HG02870 (cell line): ENCODE data around the gene EXOC6.
A peak's percentile ranks its signal among the peaks of the same experiment; 100 is the strongest.

Experiments
- ATAC-seq: cut with Tn5 transposase; IDR thresholded peaks from one replicate; pipeline ENCODE4 v1.9.1; 2021; ENCODE audit warnings: mild to moderate bottlenecking, moderate library complexity; ENCODE audit not compliant: unreplicated experiment

The EXOC6 gene, protein sequence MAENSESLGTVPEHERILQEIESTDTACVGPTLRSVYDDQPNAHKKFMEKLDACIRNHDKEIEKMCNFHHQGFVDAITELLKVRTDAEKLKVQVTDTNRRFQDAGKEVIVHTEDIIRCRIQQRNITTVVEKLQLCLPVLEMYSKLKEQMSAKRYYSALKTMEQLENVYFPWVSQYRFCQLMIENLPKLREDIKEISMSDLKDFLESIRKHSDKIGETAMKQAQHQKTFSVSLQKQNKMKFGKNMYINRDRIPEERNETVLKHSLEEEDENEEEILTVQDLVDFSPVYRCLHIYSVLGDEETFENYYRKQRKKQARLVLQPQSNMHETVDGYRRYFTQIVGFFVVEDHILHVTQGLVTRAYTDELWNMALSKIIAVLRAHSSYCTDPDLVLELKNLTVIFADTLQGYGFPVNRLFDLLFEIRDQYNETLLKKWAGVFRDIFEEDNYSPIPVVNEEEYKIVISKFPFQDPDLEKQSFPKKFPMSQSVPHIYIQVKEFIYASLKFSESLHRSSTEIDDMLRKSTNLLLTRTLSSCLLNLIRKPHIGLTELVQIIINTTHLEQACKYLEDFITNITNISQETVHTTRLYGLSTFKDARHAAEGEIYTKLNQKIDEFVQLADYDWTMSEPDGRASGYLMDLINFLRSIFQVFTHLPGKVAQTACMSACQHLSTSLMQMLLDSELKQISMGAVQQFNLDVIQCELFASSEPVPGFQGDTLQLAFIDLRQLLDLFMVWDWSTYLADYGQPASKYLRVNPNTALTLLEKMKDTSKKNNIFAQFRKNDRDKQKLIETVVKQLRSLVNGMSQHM

GRCh38 chr10:92848441-92849233, at the start of gene EXOC6:
EXOC6 (plus strand) TSS chr10:92848520; CDS start chr10:92848534, 14 bp downstream.
- ATAC-seq = peak; percentile 72

DNA sequence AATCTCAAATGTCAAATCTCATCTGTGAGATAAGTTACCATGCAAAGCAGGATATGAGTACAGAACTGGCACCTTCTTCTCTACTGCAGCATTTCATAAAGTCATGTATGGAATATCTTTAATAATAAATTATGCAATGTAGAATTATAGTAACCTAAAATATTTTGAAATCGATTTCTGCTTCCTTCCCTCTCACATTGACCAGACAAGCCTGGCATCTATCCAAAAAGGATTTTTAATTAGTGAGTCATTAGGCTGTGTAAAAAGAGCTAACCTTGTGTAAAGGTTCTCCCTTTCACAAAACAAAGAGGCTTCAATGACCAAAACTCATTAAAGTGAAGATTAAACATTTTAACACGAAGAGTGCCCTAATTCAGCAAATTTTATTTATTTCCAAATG, 48.8 kb upstream of the EXOC6 start:
- no peak for ATAC-seq

DNA sequence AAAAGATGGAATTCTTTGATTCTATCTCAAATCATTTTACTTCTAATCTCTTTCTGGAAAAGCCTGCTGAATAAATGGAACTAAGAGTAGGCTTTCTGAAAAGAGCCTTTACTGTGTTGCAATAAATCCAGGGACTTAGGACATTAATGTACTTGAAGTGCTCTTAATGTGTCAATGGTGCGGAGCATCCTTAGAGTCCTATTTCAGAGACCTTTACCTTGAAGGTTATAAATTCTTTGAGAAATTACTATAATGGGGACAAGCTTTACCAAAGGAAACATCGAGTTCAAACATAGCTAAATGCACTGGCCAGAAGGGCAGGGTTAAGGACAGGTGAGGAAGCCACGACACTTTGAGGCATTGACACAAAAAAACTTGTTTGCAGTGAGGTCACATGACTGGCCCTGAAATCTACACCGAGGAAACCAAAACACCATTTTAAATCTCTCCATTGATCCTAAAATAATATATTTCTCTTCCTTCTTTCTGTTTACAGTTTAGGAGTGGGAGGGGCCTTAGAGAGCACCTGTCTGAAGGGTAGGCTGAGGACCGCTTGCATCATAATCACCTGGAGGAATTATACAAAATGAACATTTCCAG, 48.1 kb upstream of the EXOC6 start:
- ATAC-seq = no peak

- ATAC-seq = no peak
These were observed 46.1 kb upstream of the EXOC6 start for GRCh38 chr10:92801978-92802872.

- no peak for ATAC-seq
These were observed 38.5 kb upstream of the EXOC6 start for GRCh38 chr10:92809840-92810239.

DNA sequence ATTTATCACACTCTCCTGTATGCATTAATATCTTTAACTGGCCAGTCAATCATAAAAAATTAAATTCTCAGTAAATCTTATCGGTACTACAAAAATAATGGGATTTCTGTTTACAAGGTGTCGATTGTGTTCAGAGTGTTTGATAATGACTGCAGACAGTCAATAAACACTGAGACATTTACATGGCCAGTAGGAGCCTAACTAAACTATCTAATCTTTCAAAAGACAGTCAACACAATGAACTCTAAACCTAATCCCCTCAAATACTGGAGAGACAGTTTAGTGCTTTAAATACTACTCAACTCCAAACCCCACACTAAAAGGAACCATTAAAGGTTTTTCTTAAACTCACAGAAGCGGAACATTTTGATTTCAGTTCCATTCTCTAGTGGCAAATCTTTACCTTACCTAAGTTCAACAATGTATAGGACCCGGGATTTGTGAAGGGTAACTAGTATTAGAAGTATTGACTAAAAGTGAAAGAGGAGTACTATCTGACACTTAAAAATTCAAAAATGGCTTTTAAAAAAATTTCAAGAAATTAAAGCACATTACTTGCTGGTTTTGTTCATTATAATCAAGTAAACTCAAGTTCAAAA, 37.3 kb upstream of the EXOC6 start:
- peak; percentile 71 for ATAC-seq

DNA sequence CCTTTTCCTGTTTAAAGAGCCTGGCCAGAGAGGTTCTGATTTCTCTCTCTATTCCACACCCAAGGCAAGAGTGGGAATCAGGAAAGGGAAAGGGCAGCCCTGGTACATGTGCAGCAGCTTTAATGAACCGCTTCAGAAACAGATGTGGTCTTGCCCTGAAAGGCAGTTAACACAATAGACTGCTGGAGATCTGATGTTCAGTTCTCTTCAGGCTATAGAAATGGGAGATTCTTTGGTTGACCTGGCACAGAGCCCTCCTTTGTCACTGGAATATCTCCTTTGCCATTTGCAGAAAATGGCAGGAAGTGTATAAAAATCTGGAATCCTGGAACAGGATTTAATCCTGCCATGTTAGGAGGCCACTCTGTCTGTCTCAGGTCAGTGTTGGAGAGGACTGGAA, 36.3 kb upstream of the EXOC6 start:
- no peak for ATAC-seq

- ATAC-seq = no peak
These were observed 34.3 kb upstream of the EXOC6 start for GRCh38 chr10:92813979-92814378.

- ATAC-seq = no peak
These were observed 33.5 kb upstream of the EXOC6 start for GRCh38 chr10:92814790-92815189.

DNA sequence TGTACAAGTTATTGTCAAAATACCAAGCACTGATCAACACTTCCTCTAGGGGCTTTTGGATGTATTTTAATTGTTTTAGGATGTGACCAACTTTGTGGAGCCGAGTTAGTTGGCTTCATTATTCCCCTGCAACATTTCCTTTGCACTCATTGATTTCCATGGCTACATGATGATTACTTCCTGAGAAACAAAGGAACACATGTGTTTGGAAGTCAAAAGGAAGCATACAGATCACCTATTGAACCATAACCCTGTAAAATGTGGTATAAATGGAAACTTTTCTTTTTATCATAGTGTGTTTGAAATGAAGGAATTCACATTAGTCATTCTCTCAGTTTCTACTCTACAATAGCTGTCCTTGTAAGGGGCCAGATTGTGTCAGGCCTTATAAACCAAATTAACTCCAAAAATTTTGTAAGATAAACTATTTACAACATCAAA, 32.2 kb upstream of the EXOC6 start:
- no peak for ATAC-seq

DNA sequence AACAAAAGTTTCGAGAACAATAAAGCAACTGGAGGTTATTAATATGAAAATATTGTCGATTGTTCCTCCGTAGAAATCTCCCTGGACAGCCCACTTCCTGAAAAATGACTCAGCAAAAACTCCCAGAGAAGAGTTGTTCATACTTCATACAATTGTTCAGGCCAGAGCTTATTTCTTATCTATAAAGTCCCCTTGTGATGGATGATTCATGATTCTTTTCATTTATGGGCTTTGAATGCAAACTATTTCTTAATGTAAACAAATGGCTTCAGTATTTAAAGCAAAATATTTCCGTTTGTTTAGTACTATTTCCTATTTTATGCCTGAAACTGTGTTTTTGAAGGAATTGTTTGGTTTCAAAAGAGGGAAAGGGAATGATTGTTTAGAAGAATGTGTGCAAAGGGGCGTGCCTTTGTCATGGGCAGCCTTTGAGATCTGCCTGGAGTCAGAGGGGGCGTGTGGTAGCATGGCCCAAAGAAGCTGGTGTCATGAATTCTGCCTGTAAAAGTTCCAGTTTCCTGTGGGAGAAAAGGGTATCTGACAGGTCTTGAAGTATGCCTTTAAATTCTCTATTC, 26.2 kb upstream of the EXOC6 start:
- no peak for ATAC-seq

DNA sequence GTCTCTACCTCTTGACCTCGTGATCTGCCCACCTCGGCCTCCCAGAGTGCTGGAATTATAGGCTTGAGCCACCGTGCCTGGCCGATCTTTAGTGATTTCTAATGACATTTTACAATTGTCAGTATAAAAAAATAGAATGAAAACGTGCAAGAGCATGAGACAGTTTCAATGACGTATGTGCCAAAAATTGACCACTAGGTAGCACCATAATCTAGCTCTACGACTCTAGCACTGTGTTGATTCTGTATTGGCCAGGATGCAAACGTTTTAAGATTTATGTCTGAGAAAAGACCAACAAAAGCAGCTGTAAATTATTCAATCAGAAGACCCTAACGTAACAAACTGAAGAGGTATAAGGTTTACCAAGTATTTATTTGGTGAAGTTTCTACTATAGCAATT, 25.4 kb upstream of the EXOC6 start:
- no peak for ATAC-seq

DNA sequence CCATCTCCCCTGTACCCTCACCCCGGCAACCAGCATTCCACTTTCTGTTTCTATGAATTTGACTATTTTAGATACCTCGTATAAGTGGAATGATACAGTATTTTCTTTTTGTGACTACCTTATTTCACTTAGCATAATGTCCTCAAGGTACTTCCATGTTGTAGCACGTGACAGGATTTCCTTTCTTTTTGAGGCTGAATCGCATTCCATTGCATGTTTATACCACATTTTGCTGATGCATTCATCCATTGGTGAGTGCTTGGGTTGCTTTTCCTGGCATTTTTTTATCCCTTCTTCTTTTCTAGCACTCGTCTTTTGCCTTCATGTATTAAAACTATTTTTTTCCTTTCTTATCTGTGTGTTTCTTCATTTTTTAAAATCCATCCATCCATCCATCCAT, 22.3 kb upstream of the EXOC6 start:
- ATAC-seq = no peak

DNA sequence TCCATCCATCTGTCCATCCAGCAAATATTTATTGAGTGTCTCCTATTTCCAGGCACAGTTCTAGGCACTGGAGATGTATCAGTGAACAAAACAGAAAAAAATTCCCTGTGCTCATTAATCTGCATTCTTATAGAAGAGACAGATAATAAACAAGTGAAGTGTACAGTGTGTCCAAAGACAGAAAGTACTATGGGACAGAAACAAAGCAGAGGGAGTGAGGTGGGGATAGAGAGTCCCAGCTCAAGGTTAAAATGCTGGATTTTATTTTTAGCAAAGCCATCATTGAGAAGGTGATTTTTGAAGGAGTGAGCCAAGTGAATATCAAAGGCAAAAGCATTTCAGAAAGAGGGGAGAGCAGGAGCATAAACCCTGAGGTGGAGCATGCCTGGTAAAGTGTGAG, 21.8 kb upstream of the EXOC6 start:
- no peak for ATAC-seq

- ATAC-seq = no peak
These were observed 19.1 kb upstream of the EXOC6 start for GRCh38 chr10:92829042-92829785.

- ATAC-seq = no peak
These were observed 18.4 kb upstream of the EXOC6 start for GRCh38 chr10:92829786-92830377.

DNA sequence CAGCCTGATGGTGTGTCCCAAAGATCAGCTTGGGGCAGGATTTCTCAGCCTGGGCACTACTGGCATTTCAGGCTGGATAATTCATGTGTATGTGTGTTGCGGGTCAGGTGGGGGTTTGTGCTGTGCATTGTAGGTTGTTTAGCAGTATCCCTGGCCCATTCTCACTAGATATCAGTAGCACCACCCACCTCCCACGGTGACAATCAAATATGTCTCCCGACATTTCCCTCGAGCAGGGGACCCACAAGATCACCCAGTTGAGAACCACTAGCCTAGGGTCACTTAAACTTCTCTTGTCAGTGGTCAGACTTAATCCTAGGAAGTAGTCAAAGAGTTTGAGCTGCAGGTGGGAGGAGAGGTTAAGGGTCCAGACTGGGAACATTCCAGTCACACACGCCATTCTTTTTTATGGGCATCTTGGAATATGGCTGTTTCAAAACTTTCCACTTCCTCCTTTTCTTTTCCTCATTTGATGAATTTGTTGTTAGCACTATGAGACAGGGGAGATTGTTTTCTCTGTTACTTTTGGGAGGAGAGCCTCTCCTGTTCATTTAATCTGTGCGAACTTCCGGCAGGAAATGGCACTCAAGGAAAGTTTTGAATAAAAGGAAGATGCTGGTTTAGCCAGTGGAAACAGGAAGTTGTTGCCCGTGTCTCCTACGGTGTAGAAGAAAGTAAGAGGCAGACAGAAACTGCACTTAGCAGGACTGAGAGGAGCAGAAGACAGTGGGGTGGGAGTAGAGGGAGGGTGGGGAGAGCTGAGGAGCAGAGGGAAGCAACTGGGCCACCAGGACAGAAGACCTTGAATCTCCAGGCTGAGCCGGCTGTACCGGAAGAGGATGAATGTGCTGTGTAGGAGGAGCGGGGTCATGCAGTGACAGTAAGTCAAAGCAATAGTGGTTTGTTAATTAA, 17.6 kb upstream of the EXOC6 start:
- no peak for ATAC-seq
